Vagina (tissue), 2 donors: Measurements from ENCODE around the gene NEDD4L.

ENCODE experiments used
- POLR2AphosphoS5 ChIP-seq, 2 donors: sonication (generic); formaldehyde crosslinking; IDR thresholded peaks; one replicate each; pipeline ENCODE4 v1.9.0; 2017; ENCODE audit warnings: antibody characterized with exemption in 2 of 2, mild to moderate bottlenecking in 2 of 2, low read depth in 1 of 2; ENCODE audit not compliant: insufficient read depth in 1 of 2
- TF ChIP-seq, protein P1 (sequence below), 3 experiments: fragments of 450-650 bp in 2 of 3; fragments of 200-600 bp in 1 of 3; sonication (generic) in 1 of 3; IDR thresholded peaks; one replicate each; pipeline ENCODE4 v1.5.1; 2017 to 2019; ENCODE audit warnings: antibody characterized with exemption in 3 of 3, mild to moderate bottlenecking in 2 of 3, moderate library complexity in 2 of 3

DNA sequence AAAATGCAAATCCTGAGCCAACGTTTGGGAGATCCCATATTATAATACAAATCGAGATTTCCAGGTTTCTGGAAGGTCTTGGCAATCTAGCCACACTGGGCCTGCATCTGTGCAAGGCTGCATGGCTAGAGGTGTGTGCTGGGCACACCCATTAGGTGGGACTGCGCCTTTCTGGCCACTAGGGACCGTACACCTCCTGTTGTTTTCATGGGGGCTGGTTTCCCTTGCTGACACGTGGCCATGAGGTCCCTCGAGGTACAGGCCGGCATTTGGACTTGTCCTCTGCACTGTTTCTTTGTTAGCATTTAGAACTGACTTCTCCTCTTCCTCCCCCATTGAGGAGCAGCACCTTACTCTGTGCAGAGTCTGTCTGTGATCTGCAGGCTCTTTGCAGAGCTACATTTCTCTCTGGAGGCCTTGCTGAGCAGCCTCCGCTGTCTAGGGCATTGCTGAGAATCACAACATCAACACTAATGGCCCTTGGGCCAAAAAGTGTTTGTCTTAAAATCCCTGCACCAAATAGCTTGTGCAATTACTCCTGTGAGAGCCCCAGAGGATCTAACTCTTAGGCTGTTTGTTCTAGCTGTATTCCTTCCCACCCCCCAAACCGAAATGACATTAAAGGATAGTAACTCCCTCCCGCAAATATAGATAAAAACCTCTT lies 131.2 kb downstream of the NEDD4L start:
- TF ChIP-seq, protein P1, sequence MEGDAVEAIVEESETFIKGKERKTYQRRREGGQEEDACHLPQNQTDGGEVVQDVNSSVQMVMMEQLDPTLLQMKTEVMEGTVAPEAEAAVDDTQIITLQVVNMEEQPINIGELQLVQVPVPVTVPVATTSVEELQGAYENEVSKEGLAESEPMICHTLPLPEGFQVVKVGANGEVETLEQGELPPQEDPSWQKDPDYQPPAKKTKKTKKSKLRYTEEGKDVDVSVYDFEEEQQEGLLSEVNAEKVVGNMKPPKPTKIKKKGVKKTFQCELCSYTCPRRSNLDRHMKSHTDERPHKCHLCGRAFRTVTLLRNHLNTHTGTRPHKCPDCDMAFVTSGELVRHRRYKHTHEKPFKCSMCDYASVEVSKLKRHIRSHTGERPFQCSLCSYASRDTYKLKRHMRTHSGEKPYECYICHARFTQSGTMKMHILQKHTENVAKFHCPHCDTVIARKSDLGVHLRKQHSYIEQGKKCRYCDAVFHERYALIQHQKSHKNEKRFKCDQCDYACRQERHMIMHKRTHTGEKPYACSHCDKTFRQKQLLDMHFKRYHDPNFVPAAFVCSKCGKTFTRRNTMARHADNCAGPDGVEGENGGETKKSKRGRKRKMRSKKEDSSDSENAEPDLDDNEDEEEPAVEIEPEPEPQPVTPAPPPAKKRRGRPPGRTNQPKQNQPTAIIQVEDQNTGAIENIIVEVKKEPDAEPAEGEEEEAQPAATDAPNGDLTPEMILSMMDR (IDR thresholded peaks at IDR 0.05) = no peak
- TF ChIP-seq POLR2AphosphoS5 (IDR thresholded peaks at IDR 0.05; ENCODE audit: insufficient read depth in 1 of 2, low read depth in 1 of 2) = no peak
